WI38 (cell line): ENCODE measurements around the gene ADCY7.
"Not testable (repeated sequence)": the region's sequence is repeated elsewhere in the genome, so short reads cannot be mapped to it uniquely, and the experiment has no call there.

Source experiments
- H3K4me3 ChIP-seq: 2 replicates; pipeline ENCODE4 v1.5.1; 2011; ENCODE audit warnings: low read depth, mild to moderate bottlenecking, control low read depth, low read length
- TF ChIP-seq, protein P1 (sequence below): IDR thresholded peaks from 2 replicates; pipeline ENCODE4 v1.5.1; 2012; ENCODE audit warnings: low read depth, mild to moderate bottlenecking, control low read depth, low read length

The ADCY7 gene

DNA sequence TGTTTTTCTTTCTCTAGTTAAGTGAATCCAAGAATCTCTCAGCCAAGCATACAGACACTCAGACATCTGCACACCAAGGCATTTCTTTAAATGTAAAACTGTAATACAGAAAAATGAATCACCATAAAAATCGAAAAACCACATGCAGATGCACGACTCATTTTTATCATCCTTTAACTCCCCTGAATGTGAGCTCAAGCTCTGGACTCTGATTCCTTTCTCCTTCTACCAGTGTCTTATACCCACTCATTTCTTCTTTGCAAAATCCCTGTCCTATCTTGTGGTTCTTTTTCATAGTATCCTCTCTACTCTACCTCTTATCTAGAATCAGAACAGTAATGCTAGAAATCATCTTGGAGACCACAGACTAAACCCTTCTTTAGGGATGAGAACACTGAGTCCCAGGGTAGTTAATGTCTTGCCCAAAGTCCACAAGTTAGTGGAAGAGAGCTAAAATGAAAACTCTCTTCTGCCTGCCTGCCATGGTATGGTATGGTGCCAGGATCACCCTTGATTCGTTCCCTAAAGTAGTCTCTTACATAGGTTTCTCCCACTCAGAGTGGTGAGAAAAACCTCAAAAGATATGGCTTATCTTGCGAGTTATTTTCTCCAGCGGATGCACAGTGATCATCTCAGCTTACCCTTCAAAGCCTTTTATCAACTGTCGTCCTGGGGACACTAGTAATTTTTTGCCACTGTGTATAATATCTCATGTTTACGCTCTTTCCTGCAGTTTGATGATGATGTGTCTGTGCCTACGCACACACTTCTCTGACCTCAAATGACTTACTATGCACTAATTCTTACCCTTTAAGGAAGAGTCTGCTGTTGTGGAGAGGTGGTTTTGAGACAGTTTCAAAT is 72.2 kb downstream of the ADCY7 start:
- H3K4me3 ChIP-seq: no peak overlapping the region
- TF ChIP-seq, protein P1, sequence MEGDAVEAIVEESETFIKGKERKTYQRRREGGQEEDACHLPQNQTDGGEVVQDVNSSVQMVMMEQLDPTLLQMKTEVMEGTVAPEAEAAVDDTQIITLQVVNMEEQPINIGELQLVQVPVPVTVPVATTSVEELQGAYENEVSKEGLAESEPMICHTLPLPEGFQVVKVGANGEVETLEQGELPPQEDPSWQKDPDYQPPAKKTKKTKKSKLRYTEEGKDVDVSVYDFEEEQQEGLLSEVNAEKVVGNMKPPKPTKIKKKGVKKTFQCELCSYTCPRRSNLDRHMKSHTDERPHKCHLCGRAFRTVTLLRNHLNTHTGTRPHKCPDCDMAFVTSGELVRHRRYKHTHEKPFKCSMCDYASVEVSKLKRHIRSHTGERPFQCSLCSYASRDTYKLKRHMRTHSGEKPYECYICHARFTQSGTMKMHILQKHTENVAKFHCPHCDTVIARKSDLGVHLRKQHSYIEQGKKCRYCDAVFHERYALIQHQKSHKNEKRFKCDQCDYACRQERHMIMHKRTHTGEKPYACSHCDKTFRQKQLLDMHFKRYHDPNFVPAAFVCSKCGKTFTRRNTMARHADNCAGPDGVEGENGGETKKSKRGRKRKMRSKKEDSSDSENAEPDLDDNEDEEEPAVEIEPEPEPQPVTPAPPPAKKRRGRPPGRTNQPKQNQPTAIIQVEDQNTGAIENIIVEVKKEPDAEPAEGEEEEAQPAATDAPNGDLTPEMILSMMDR: no peak

DNA sequence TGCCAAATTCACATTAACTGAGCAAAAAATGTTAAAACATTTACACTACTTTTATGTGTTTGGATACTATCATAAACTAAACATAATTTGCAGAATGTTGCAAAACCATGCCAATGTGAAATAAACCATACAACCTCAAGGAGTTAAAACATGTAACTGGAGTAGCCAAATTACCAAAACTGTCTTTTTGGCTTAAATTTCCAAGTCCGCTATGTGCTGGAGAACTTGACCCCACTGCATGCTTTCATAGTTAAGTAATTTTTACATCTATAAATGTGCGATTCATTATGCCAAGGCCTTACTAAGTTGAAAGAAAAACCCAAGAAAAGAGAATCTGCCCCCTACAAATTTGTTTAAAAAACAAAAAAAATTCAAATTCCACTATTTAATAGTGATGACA is 74.2 kb downstream of the ADCY7 start:
- no peak overlapping the region for H3K4me3 ChIP-seq
- TF ChIP-seq, protein P1: no peak

DNA sequence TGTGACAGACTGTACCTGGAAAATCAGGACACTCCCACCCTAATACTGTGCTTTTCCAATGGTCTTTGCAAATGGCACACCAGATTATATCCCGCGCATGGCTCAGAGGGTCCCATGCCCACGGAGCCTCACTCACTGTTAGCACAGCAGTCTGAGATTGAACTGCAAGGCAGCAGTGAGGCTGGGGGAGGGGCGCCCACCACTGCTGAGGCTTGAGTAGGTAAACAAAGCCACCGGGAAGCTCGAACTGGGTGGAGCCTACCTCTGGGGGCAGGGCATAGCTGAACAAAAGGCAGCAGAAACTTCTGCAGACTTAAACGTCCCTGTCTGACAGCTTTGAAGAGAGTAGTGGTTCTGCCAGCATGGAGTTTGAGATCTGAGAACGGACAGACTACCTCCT is 77.2 kb downstream of the ADCY7 start:
- H3K4me3 ChIP-seq: not testable (repeated sequence)

DNA sequence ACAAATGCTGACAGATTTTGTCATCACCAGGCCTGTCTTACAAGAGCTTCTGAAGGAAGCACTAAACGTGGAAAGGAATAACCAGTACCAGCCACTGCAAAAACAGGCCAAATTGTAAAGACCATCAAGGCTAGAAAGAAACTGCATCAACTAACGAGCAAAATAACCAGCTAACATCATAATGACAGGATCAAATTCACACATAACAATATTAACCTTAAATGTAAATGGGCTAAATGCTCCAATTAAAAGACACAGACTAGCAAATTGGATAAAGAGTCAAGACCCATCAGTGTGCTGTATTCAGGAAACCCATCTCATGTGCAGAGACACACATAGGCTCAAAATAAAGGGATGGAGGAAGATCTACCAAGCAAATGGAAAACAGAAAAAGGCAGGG is 78.9 kb downstream of the ADCY7 start:
- H3K4me3 ChIP-seq: not testable (repeated sequence)

DNA sequence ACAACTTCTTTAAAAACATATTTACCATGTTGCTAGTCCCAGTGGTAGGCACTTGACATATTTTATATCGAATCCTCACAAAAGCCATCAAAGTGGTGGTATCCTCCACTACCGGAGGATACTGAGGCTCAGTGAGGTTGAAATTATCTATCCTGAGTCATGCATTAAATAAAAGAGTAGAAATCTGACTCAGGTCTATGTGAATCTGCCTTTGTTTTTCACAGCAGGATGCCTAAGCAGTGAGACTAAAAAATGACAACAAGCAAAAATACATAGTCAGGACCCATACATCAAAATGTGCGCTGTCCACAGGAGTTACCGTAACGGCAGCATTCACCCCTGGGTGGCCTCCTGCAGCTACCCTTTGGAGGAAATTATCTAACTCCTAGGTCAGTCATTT is 84.8 kb downstream of the ADCY7 start:
- TF ChIP-seq, protein P1: no peak
- H3K4me3 ChIP-seq: no peak overlapping the region

DNA sequence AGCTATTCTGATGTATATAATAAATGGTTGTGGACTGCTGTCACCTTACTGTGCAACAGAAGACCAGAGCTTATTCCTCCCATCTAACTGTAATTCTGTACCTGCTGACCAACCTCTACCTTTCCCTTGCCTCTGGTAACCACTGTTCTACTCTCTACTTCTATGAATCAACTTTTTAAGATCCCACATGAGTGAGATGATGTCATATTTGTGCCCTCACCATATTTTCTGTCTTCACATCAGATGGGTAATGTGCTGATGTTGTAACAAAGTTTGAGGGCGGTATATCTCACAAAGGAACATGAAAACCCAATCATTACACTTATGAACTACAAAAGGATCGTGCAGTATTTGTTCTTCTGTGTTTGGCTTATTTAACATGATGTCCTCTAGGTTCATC is 85.6 kb downstream of the ADCY7 start:
- TF ChIP-seq, protein P1: no peak
- H3K4me3 ChIP-seq: no peak overlapping the region

DNA sequence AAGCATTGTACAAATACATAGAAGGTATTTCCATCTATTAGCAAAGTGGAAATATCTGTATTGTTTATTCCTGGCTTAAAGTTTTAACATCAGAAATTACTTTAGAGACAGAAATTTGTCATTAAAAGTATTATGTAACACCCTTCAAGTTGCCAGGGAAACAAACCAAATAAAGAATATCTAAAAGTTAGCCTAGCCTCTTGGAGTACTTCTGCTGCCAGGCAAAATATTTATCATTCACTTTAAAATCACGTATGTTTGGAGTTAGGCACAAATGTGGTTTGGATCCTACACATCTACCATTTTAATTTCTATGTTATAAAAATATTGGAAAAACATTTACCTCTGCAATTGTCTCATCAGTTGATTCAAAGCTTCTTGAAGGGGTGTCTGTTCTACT is 87.7 kb downstream of the ADCY7 start:
- TF ChIP-seq, protein P1: no peak

DNA sequence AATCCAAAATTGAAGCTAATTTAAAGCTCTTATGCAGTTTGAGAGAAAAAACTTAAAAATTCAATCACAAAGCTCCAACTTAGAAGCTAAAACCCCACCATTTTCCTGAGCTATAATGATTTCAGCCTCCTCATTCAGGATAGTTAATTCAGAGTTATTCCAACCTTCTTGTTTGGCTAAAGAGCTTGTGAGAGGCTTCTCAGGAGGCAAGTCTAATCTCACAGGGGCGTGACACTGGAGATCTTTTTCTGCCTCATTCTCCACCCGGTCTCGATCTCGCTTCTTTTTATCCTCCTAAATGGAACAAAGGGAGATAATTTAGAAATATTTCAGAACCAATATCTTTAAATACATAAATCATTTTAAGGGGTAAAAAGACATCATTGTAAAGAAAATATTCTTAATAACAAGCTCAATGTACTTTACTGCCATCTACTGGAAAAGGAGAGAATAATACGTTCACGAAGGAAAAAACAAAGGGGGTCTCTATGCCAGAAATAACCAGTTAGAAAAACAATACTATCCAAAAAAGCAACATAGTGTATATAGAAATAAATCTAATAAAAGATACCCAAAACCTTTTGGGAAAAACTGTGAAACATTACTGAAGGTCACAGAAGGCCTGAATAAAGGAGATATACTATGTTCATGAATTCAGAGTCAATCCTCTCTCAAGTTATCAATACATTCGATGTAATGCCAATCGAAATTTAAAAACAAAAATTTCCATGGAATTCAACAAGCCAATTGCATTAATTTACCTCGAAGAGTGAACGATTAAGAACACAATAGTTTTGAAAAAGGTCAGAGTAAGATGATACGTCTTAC is 88.5 kb downstream of the ADCY7 start:
- TF ChIP-seq, protein P1: no peak; the same call in 1 of the 2 replicates
- no peak overlapping the region for H3K4me3 ChIP-seq

More for the DNA sequence above, 87.7 kb downstream of the ADCY7 start:
- no peak overlapping the region for H3K4me3 ChIP-seq
